PFSK-1 (cell line): ENCODE results near the gene RGP1.

Experiments
- FOXP2 ChIP-seq: optimal IDR thresholded peaks from 2 replicates; pipeline ENCODE3; 2011; ENCODE audit warnings: borderline replicate concordance, control low read depth, inconsistent platforms; ENCODE audit not compliant: insufficient read depth; ENCODE audit errors: extremely low read length, extremely low read depth
- POLR2AphosphoS5 ChIP-seq: IDR thresholded peaks from 2 replicates; pipeline ENCODE4 v1.6.1; 2012; ENCODE audit warnings: low read depth, mild to moderate bottlenecking, control low read depth, low read length, moderate library complexity
- SIN3A ChIP-seq: IDR thresholded peaks from 2 replicates; pipeline ENCODE4 v1.6.1; 2012; ENCODE audit warnings: mild to moderate bottlenecking, low read length, moderate library complexity, borderline replicate concordance; ENCODE audit not compliant: insufficient read depth
- TAF1 ChIP-seq: IDR thresholded peaks from 2 replicates; pipeline ENCODE4 v1.6.1; 2012; ENCODE audit warnings: low read length, control low read depth, borderline replicate concordance; ENCODE audit not compliant: insufficient read depth
- TF ChIP-seq, protein P1 (sequence below), 2 experiments: IDR thresholded peaks; 2 replicates each; pipeline versions ENCODE4 v1.6.1 to v1.8.0; 2011 to 2012; ENCODE audit warnings: low read depth in 2 of 2, low read length in 2 of 2, control low read depth in 1 of 2, inconsistent platforms in 1 of 2, mild to moderate bottlenecking in 1 of 2, moderate library complexity in 1 of 2; ENCODE audit not compliant: insufficient read depth in 1 of 2

Gene RGP1

GRCh38 chr9:35719546-35719945 lies 29.5 kb upstream of the RGP1 start:
- no peak for TF ChIP-seq TAF1
- no peak for TF ChIP-seq POLR2AphosphoS5
- TF ChIP-seq FOXP2, result no peak
- no peak for TF ChIP-seq SIN3A
- TF ChIP-seq, protein P1, sequence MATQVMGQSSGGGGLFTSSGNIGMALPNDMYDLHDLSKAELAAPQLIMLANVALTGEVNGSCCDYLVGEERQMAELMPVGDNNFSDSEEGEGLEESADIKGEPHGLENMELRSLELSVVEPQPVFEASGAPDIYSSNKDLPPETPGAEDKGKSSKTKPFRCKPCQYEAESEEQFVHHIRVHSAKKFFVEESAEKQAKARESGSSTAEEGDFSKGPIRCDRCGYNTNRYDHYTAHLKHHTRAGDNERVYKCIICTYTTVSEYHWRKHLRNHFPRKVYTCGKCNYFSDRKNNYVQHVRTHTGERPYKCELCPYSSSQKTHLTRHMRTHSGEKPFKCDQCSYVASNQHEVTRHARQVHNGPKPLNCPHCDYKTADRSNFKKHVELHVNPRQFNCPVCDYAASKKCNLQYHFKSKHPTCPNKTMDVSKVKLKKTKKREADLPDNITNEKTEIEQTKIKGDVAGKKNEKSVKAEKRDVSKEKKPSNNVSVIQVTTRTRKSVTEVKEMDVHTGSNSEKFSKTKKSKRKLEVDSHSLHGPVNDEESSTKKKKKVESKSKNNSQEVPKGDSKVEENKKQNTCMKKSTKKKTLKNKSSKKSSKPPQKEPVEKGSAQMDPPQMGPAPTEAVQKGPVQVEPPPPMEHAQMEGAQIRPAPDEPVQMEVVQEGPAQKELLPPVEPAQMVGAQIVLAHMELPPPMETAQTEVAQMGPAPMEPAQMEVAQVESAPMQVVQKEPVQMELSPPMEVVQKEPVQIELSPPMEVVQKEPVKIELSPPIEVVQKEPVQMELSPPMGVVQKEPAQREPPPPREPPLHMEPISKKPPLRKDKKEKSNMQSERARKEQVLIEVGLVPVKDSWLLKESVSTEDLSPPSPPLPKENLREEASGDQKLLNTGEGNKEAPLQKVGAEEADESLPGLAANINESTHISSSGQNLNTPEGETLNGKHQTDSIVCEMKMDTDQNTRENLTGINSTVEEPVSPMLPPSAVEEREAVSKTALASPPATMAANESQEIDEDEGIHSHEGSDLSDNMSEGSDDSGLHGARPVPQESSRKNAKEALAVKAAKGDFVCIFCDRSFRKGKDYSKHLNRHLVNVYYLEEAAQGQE (IDR thresholded peaks at IDR 0.05; ENCODE audit: insufficient read depth in 1 of 2, low read depth in 2 of 2, low read length in 2 of 2), result no peak

DNA sequence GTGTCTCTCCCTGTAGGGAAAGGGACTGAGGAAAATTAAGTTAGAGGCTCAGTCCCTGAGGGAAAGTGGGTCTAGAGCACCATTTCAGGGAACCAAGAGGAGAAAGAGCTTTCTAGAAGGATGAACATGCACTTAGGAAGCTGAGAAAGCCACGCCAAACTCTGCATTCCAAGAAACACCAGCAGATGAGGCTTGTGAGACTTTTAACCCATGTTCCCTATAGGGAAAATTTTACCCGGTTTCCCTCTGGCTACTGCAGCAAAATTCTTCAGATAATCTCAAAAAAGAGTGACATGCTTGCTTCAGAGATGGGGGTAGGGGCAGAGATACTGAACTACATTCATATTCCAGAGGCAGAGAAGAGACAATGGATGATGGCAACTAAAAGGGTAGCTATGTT lies 25.7 kb upstream of the RGP1 start:
- TF ChIP-seq, protein P1 (IDR thresholded peaks at IDR 0.05; ENCODE audit: insufficient read depth in 1 of 2, low read depth in 2 of 2, low read length in 2 of 2), result no peak
- TF ChIP-seq SIN3A (no peak), TAF1 (no peak), POLR2AphosphoS5 (no peak), FOXP2 (no peak)

GRCh38 chr9:35723908-35724307 lies 25.2 kb upstream of the RGP1 start:
- no peak for TF ChIP-seq POLR2AphosphoS5

DNA sequence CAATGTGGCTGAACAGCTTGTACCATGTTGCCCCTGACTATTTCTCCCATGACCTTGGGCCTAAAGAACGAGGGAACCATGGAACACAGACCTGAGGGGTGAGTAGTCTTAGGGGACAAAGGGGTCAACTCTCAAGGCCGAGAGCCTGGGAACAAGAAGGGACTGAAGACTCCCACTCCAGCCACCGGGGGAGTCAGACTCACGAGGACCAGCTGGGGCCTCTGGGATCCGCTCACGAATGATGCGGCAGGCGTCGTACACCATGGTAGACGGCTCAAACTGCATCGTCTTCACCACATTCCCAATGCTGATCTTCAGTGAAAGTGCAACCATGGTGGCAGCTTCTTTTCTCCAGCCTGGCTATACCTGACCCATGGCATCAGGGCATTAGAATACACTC lies 23.7 kb upstream of the RGP1 start:
- TF ChIP-seq, protein P1 (IDR thresholded peaks at IDR 0.05; ENCODE audit: insufficient read depth in 1 of 2, low read depth in 2 of 2, low read length in 2 of 2), result no peak

DNA sequence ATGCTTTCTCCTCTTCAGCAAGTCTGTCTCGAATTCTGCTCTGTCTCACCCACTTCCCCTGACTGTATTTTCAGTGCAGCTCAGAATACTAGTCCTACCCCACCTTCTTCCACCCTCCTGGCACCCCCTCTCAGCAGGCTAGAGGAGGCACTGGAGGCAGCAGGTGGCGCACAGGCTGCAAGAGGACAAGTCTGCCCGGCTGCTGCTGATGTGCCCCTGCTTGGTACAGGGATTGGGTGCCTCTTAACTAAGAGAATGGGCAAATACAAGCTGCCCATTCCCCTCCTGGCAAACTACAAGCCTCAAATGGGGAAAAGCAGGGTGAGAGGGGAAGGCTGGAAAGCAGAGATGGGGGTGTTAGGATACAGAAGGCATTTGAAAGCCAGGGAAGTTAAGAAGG lies 22.2 kb upstream of the RGP1 start:
- no peak for TF ChIP-seq FOXP2
- no peak for TF ChIP-seq POLR2AphosphoS5
- no peak for TF ChIP-seq SIN3A
- TF ChIP-seq, protein P1 (IDR thresholded peaks at IDR 0.05; ENCODE audit: insufficient read depth in 1 of 2, low read depth in 2 of 2, low read length in 2 of 2), result no peak
- no peak for TF ChIP-seq TAF1

DNA sequence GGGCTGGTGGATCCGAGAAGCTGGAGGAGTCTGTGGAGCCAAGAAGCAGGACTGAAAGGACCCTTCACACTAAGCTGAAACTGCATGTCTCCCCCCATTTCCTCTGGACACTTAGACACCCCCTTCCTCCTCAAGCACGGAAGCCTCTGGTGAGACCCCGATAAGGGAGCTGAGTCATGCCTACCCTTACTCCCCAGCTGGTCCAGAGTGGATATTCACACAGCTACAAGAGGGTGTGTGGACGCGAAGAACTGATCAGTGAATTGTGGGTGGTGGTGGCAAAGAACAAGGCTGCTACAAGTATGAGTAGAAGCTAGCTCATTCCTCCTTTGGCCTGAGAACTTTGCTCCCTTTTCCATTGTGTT lies 21.4 kb upstream of the RGP1 start:
- TF ChIP-seq, protein P1 (IDR thresholded peaks at IDR 0.05; ENCODE audit: insufficient read depth in 1 of 2, low read depth in 2 of 2, low read length in 2 of 2), result no peak
- TF ChIP-seq FOXP2, result no peak
- no peak for TF ChIP-seq POLR2AphosphoS5
- no peak for TF ChIP-seq SIN3A
- no peak for TF ChIP-seq TAF1
